HepG2 (cell line): ENCODE measurements around the gene TSC22D4. TPM values are rescaled to one million over a fixed set of nuclear protein-coding genes. Genes with fewer than 3 reads are reported as not detected.

Experiments
- BCLAF1 ChIP-seq: fragments of 450-650 bp; IDR thresholded peaks from 2 replicates; pipeline ENCODE4 v1.6.1; 2017; ENCODE audit warnings: mild to moderate bottlenecking
- GRHL1 ChIP-seq: sonication (generic); formaldehyde crosslinking; conservative IDR thresholded peaks from 2 replicates; pipeline ENCODE4 v1.8.0; 2022; ENCODE audit warnings: missing genetic modification reagents
- HDAC6 ChIP-seq: fragments of 200-600 bp; sonication (generic); IDR thresholded peaks from 2 replicates; pipeline ENCODE4 v1.7.0; 2017; ENCODE audit warnings: mild to moderate bottlenecking, antibody characterized with exemption, low read length, low read depth
- JUNB ChIP-seq: sonication (generic); formaldehyde crosslinking; IDR thresholded peaks from 2 replicates; pipeline ENCODE4 v1.8.0; 2022; ENCODE audit warnings: missing genetic modification reagents, mild to moderate bottlenecking, borderline replicate concordance
- NFYC ChIP-seq: IDR thresholded peaks from 2 replicates; pipeline ENCODE4 v1.6.1; 2016; ENCODE audit warnings: missing genetic modification reagents, missing compliant biosample characterization
- TBX2 ChIP-seq: sonication (generic); formaldehyde crosslinking; IDR thresholded peaks from 2 replicates; pipeline ENCODE4 v1.5.0; 2020; ENCODE audit warnings: missing genetic modification reagents, mild to moderate bottlenecking, borderline replicate concordance
- ZNF10 ChIP-seq: sonication (generic); formaldehyde crosslinking; IDR thresholded peaks from 2 replicates; pipeline ENCODE4 v1.4.0; 2020; ENCODE audit warnings: mild to moderate bottlenecking, low read depth, missing genetic modification reagents, borderline replicate concordance
- ZNF253 ChIP-seq: sonication (generic); formaldehyde crosslinking; IDR thresholded peaks from 2 replicates; pipeline ENCODE4 v1.8.0; 2022; ENCODE audit warnings: mild to moderate bottlenecking, missing genetic modification reagents, borderline replicate concordance
- ZNF446 ChIP-seq: sonication (generic); formaldehyde crosslinking; IDR thresholded peaks from 2 replicates; pipeline ENCODE4 v1.5.0; 2020; ENCODE audit warnings: mild to moderate bottlenecking, missing genetic modification reagents
- ZNF737 ChIP-seq: sonication (generic); formaldehyde crosslinking; IDR thresholded peaks from 2 replicates; pipeline ENCODE4 v1.5.0; 2020; ENCODE audit warnings: missing genetic modification reagents, mild to moderate bottlenecking, borderline replicate concordance
- polyA plus RNA-seq, 8 experiments: library from polyadenylated mRNA; depleted of rRNA in 3 of 8; stranded (reverse) in 7 of 8; unstranded in 1 of 8; fragments of >200 nt; fragmentation: Illumina TruSeq in 4 of 8; extraction: Trizol in 4 of 8; gene quantifications; 2 replicates each; pipeline versions ENCODE4 v1.2.1 to v1.2.3, GENCODE V29; 2011 to 2016; ENCODE audit warnings: low read depth in 4 of 8, missing spikeins in 1 of 8, mixed read lengths in 1 of 8; ENCODE audit not compliant: insufficient read depth in 1 of 8
- total RNA-seq, 5 experiments: library from RNA; depleted of rRNA; stranded (reverse); fragments of >200 nt; fragmentation: Illumina TruSeq; extraction: Trizol; gene quantifications; 2 replicates each; pipeline ENCODE4 v1.2.3, GENCODE V29; 2016; ENCODE audit warnings: low read depth in 1 of 5

Gene TSC22D4
- total and polyA plus RNA-seq, 2 of the 13 experiments (the other 11 are each of a cell fraction or from before 2014, with no cell fraction given) = 7.7 to 8.7 TPM

GRCh38 chr7:100481466-100481865 lies 2.5 kb upstream of the TSC22D4 start (continued):
- no peak for TF ChIP-seq GRHL1 (CRISPR knock-in tag)
- TF ChIP-seq ZNF10 = no peak
- TF ChIP-seq NFYC (CRISPR knock-in tag) = no peak
- TF ChIP-seq ZNF253 = no peak
- TF ChIP-seq ZNF446 (CRISPR knock-in tag) = no peak
- TF ChIP-seq HDAC6 = no peak
- TF ChIP-seq JUNB (CRISPR knock-in tag) = no peak
- no peak for TF ChIP-seq ZNF737
- TF ChIP-seq BCLAF1 = no peak
- no peak for TF ChIP-seq TBX2
